ENCODE measurements around the gene RPL10A. TPM values are rescaled to one million over a fixed set of nuclear protein-coding genes. Genes with fewer than 3 reads are reported as not detected.

The RPL10A gene
- polyA plus RNA-seq, 2 of the 4 experiments (the other 2 are of a cell fraction), result 1,150 to 1,645 TPM

- peaks cover 5% of the 10 kb centered on the region; the same call in 2 of the 3 replicates for H3K4me1 ChIP-seq
- no peaks in the 10 kb centered on the region for H3K9me3 ChIP-seq
- ChIA-PET POLR2A (interaction anchor here (0.9 kb wide), 1 partner anchor 105 kb away, joined by 4 read pairs; no protein-coding TSS in a partner anchor), CTCF (interaction anchor here (1.2 to 8.0 kb wide), 13 partner anchors 13 to 155 kb away, joined by 3 to 140 read pairs (median 8); partner anchors contain the start of genes PPARD and RPL10A)
- H3K27ac ChIP-seq, result no peak overlapping the region
- DNase-seq (ENCODE audit: low read depth in 1 of 2, low spot score in 1 of 2) (no peak), FAIRE-seq (no peak), ATAC-seq (no peak)
- WGBS (ENCODE audit: missing lambda C conversion rate), result 55% methylated on average over 7 of the region's 7 CpGs
- no peak overlapping the region for H3K4me3 ChIP-seq
- TF ChIP-seq NFE2L2 (conservative IDR thresholded peaks at IDR 0.05; ENCODE audit: low read length), result no peak
- no peak for TF ChIP-seq EP300 (IDR thresholded peaks at IDR 0.05)
- TF ChIP-seq MAFK (IDR thresholded peaks at IDR 0.05; ENCODE audit: partially characterized antibody), result no peak
- TF ChIP-seq RFX5 (IDR thresholded peaks at IDR 0.05), result no peak
- no peak for TF ChIP-seq ZSCAN20 (CRISPR knock-in tag; IDR thresholded peaks at IDR 0.05)
- no peak for TF ChIP-seq BCL3 (IDR thresholded peaks at IDR 0.05)
- TF ChIP-seq RNF2 (IDR thresholded peaks at IDR 0.05; ENCODE audit: borderline replicate concordance, low read depth), result no peak
- TF ChIP-seq USF2 (IDR thresholded peaks at IDR 0.05), result no peak
- TF ChIP-seq POLR2A (IDR thresholded peaks at IDR 0.05; ENCODE audit: low read length), result no peak
- no peak for TF ChIP-seq HOXB5 (CRISPR knock-in tag; IDR thresholded peaks at IDR 0.05)
- TF ChIP-seq HMGXB4 (CRISPR knock-in tag; IDR thresholded peaks at IDR 0.05; ENCODE audit: borderline replicate concordance), result no peak
- TF ChIP-seq RAD21 (conservative IDR thresholded peaks at IDR 0.05 in 1 of 2, IDR thresholded peaks at IDR 0.05 in 1 of 2), result no peak
- TF ChIP-seq CHD4 (IDR thresholded peaks at IDR 0.05; ENCODE audit: borderline replicate concordance), result no peak
- TF ChIP-seq PBX3 (IDR thresholded peaks at IDR 0.05), result no peak
- TF ChIP-seq FOSL2 (IDR thresholded peaks at IDR 0.05), result no peak
- no peak for TF ChIP-seq FOSL2 (CRISPR knock-in tag; IDR thresholded peaks at IDR 0.05)
- TF ChIP-seq MYC (IDR thresholded peaks at IDR 0.05; ENCODE audit: borderline replicate concordance, low read length), result no peak
- H3K4me2 ChIP-seq, result no peak overlapping the region
These were observed 20.0 kb upstream of the RPL10A start for GRCh38 chr6:35448191-35448590.

GRCh38 chr6:35449287-35449881 lies 18.8 kb upstream of the RPL10A start:
- 14% methylated on average over 14 of the region's 14 CpGs for WGBS (ENCODE audit: missing lambda C conversion rate)
- FAIRE-seq (no peak), ATAC-seq (peak; percentile 88), DNase-seq (ENCODE audit: low read depth in 1 of 2, low spot score in 1 of 2) (peak; percentile 60 to 79)
- ChIA-PET POLR2A (interaction anchor here (1.3 kb wide), 1 partner anchor 107 kb away, joined by 8 read pairs; the partner anchor contains the start of gene PPARD), CTCF (interaction anchor here (0.6 to 8.0 kb wide), 32 partner anchors 8 to 160 kb away, joined by 3 to 140 read pairs (median 4); partner anchors contain the start of genes PPARD and RPL10A)
- Histone ChIP-seq H3K4me3 (no peak overlapping the region), H3K9me3 (no peaks in the 10 kb centered on the region), H3K27ac (no peak overlapping the region), H3K4me1 (peaks cover 5% of the 10 kb centered on the region; the same call in 2 of the 3 replicates), H3K4me2 (no peak overlapping the region)
- TF ChIP-seq JUNB (IDR thresholded peaks at IDR 0.05) (no peak), PHF8 (IDR thresholded peaks at IDR 0.05; ENCODE audit: borderline replicate concordance, low read depth) (no peak), RAD21 (conservative IDR thresholded peaks at IDR 0.05 in 1 of 2, IDR thresholded peaks at IDR 0.05 in 1 of 2) (peak; percentile 83 to 85), CTCF (IDR thresholded peaks at IDR 0.05) (peak; percentile 66), SMC3 (IDR thresholded peaks at IDR 0.05) (peak; percentile 82)

Data from A549 (cell line).